MV-4-11 (cell line): ENCODE data around the gene PRDM12.

Experiments
- DNase-seq: peaks from one replicate; lab custom pipeline; 2025; lab: John Stamatoyannopoulos, UW

Gene PRDM12

GRCh38 chr9:130689937-130690700, 25.7 kb downstream of the PRDM12 start:
- DNase-seq, result peak; percentile 11

GRCh38 chr9:130692321-130692720, 27.9 kb downstream of the PRDM12 start:
- DNase-seq, result no peak

GRCh38 chr9:130693101-130693425, 28.7 kb downstream of the PRDM12 start:
- no peak for DNase-seq

- peak; percentile 97 for DNase-seq
Observed at GRCh38 chr9:130693426-130694191, 29.2 kb downstream of the PRDM12 start, which contains the start of gene EXOSC2. EXOSC2 (plus strand) TSS chr9:130693780; CDS start chr9:130693792, 12 bp downstream.

- no peak for DNase-seq
Observed at GRCh38 chr9:130694205-130694604, 29.8 kb downstream of the PRDM12 start.

- no peak for DNase-seq
Observed at GRCh38 chr9:130696139-130696650, 31.8 kb downstream of the PRDM12 start.

GRCh38 chr9:130696996-130697395, 32.6 kb downstream of the PRDM12 start:
- no peak for DNase-seq

GRCh38 chr9:130698514-130698913, 34.1 kb downstream of the PRDM12 start:
- no peak for DNase-seq

GRCh38 chr9:130699047-130699446, 34.7 kb downstream of the PRDM12 start:
- peak; percentile 90 for DNase-seq

- peak; percentile 29 for DNase-seq
Observed at GRCh38 chr9:130701059-130702022, 36.9 kb downstream of the PRDM12 start.

GRCh38 chr9:130703501-130703900, 39.1 kb downstream of the PRDM12 start:
- DNase-seq, result no peak

- DNase-seq, result peak; percentile 61
Observed at GRCh38 chr9:130707225-130707976, 43.0 kb downstream of the PRDM12 start.

GRCh38 chr9:130710822-130711352, 46.5 kb downstream of the PRDM12 start:
- no peak for DNase-seq

- no peak for DNase-seq
Observed at GRCh38 chr9:130711469-130711868, 47.1 kb downstream of the PRDM12 start.

GRCh38 chr9:130712564-130713285, 48.3 kb downstream of the PRDM12 start:
- peak; percentile 98 for DNase-seq

- DNase-seq, result no peak
Observed at GRCh38 chr9:130713286-130713960, 49.0 kb downstream of the PRDM12 start.

- no peak for DNase-seq
Observed at GRCh38 chr9:130714586-130715110, 50.3 kb downstream of the PRDM12 start.

GRCh38 chr9:130715270-130715669, 50.9 kb downstream of the PRDM12 start:
- no peak for DNase-seq

- no peak for DNase-seq
Observed at GRCh38 chr9:130718562-130718961, 54.2 kb downstream of the PRDM12 start.
